Natural killer cell (primary cell): ENCODE measurements around the gene CLDN4. TPM values are rescaled to one million over a fixed set of nuclear protein-coding genes. Genes with fewer than 3 reads are reported as not detected.
A peak's percentile ranks its signal among the peaks of the same experiment; 100 is the strongest.

ENCODE experiments used
- ATAC-seq, 3 donors: fragments of 150-1000 bp in 2 of 3; fragments of 200-7000 bp in 1 of 3; cut with Tn5 transposase; 1 replicate in 1 of 3; 2 replicates in 2 of 3; pipeline ENCODE4 v1.10.0; 2021; ENCODE audit warnings: mild to moderate bottlenecking in 2 of 3, moderate library complexity in 2 of 3
- DNase-seq, 2 donors: peaks; one replicate each; pipeline versions ENCODE4 v3.0.0 to v3.0.0-alpha.2; 2013 to 2021; ENCODE audit warnings: mixed read lengths in 1 of 2
- H3K27ac ChIP-seq: one replicate; pipeline ENCODE4 v1.5.1; 2013; ENCODE audit warnings: mild to moderate bottlenecking, low read length
- H3K27me3 ChIP-seq: one replicate; pipeline ENCODE4 v1.6.1; 2013; ENCODE audit warnings: low read length; ENCODE audit not compliant: control insufficient read depth, insufficient read depth
- H3K36me3 ChIP-seq: one replicate; pipeline ENCODE4 v1.6.1; 2013; ENCODE audit warnings: low read length; ENCODE audit not compliant: control insufficient read depth, insufficient read depth
- H3K4me1 ChIP-seq: one replicate; pipeline ENCODE4 v1.6.1; 2013; ENCODE audit warnings: low read length; ENCODE audit not compliant: control insufficient read depth, insufficient read depth
- H3K4me3 ChIP-seq: one replicate; pipeline ENCODE4 v1.5.1; 2013; ENCODE audit warnings: low read length
- H3K9me3 ChIP-seq: one replicate; pipeline ENCODE4 v1.6.1; 2013; ENCODE audit warnings: low read length; ENCODE audit not compliant: control insufficient read depth, insufficient read depth
- H3K27ac Mint-ChIP-seq, 2 donors: one replicate each; pipeline ENCODE4 v1.8.0; 2022; ENCODE audit warnings: mild to moderate bottlenecking in 2 of 2, mixed read lengths in 2 of 2, moderate library complexity in 1 of 2
- H3K27me3 Mint-ChIP-seq, 2 donors: one replicate each; pipeline ENCODE4 v1.8.0; 2022; ENCODE audit warnings: low read depth in 2 of 2, mixed read lengths in 2 of 2
- H3K36me3 Mint-ChIP-seq: one replicate; pipeline ENCODE4 v1.8.0; 2022; ENCODE audit warnings: mixed read lengths
- H3K4me1 Mint-ChIP-seq, 2 donors: one replicate each; pipeline ENCODE4 v1.8.0; 2022; ENCODE audit warnings: mixed read lengths in 2 of 2
- H3K4me3 Mint-ChIP-seq: one replicate; pipeline ENCODE4 v1.8.0; 2022; ENCODE audit warnings: mild to moderate bottlenecking, moderate library complexity, mixed read lengths
- H3K9me3 Mint-ChIP-seq, 2 donors: one replicate each; pipeline ENCODE4 v1.8.0; 2022; ENCODE audit warnings: mixed read lengths in 2 of 2
- CTCF ChIP-seq: fragments of 200-600 bp; IDR thresholded peaks from one replicate; pipeline ENCODE4 v1.8.0; 2022; ENCODE audit warnings: antibody characterized with exemption
- WGBS: methylation state at CpG from one replicate; pipeline ENCODE4 v1.1.7; 2013; ENCODE audit warnings: missing lambda C conversion rate; ENCODE audit not compliant: insufficient coverage; 5-methylcytosine and 5-hydroxymethylcytosine counted together
- intact Hi-C: fragments of 100-400 bp; cut with micrococcal nuclease; formaldehyde crosslinking; loops from one replicate; pipeline ENCODE4 v1.14.2; 2022
- total RNA-seq, 4 donors: library from RNA; stranded (reverse); fragments of 120-200 nt in 1 of 4; gene quantifications; one replicate each; pipeline versions ENCODE4 v1.2.3 to v1.2.4, GENCODE V29; 2013 to 2022

Gene CLDN4
- total RNA-seq, 3 donors from 2014 or later (not counting 1 experiment from before 2014, with no cell fraction given) = 0.09 to 0.30 (median 0.20) TPM

GRCh38 chr7:73829921-73830680, 695 bp upstream of the CLDN4 start:
- H3K27me3 Mint-ChIP-seq = peaks cover 18 to 25% of the 10 kb centered on the region in 2 donors
- H3K36me3 ChIP-seq = no peaks in the 10 kb centered on the region
- H3K4me1 Mint-ChIP-seq = peaks cover 25 to 26% of the 10 kb centered on the region in 2 donors
- no peak overlapping the region for H3K4me3 Mint-ChIP-seq
- no peak for TF ChIP-seq CTCF
- H3K36me3 Mint-ChIP-seq = no peaks in the 10 kb centered on the region
- no peaks in the 10 kb centered on the region for H3K9me3 Mint-ChIP-seq
- no peak overlapping the region for H3K4me3 ChIP-seq
- no peak for DNase-seq
- 88% methylated on average over 13 of the region's 13 CpGs for WGBS
- H3K27me3 ChIP-seq = peaks cover 3% of the 10 kb centered on the region
- no peak overlapping the region for H3K27ac ChIP-seq
- intact Hi-C loops = no loop called here
- peak overlapping the region in 1 of 2 donors; percentile 67 for H3K27ac Mint-ChIP-seq
- H3K4me1 ChIP-seq = peaks cover 24% of the 10 kb centered on the region
- H3K9me3 ChIP-seq = no peaks in the 10 kb centered on the region
- ATAC-seq = no peak

GRCh38 chr7:73831584-73831833, 713 bp downstream of the CLDN4 start:
- ATAC-seq = no peak
- Mint-ChIP-seq H3K4me3 (no peak overlapping the region), H3K36me3 (no peaks in the 10 kb centered on the region), H3K27ac (no peak overlapping the region), H3K27me3 (peaks cover 17 to 24% of the 10 kb centered on the region in 2 donors), H3K4me1 (peaks cover 24 to 25% of the 10 kb centered on the region in 2 donors), H3K9me3 (no peaks in the 10 kb centered on the region)
- intact Hi-C loops = no loop called here
- TF ChIP-seq CTCF = no peak
- no peak overlapping the region for H3K4me3 ChIP-seq
- H3K27me3 ChIP-seq = peaks cover 3% of the 10 kb centered on the region
- DNase-seq = no peak
- H3K4me1 ChIP-seq = peaks cover 24% of the 10 kb centered on the region
- no peaks in the 10 kb centered on the region for H3K36me3 ChIP-seq
- H3K9me3 ChIP-seq = no peaks in the 10 kb centered on the region
- H3K27ac ChIP-seq = no peak overlapping the region
- WGBS = 95% methylated on average over 16 of the region's 16 CpGs

GRCh38 chr7:73831834-73832651, 1.2 kb downstream of the CLDN4 start:
- no peak for TF ChIP-seq CTCF
- 93% methylated on average over 15 of the region's 16 CpGs for WGBS
- Histone ChIP-seq H3K27me3 (peaks cover 3% of the 10 kb centered on the region), H3K9me3 (no peaks in the 10 kb centered on the region), H3K36me3 (no peaks in the 10 kb centered on the region), H3K27ac (no peak overlapping the region), H3K4me3 (no peak overlapping the region), H3K4me1 (peaks cover 22% of the 10 kb centered on the region)
- no peaks in the 10 kb centered on the region for H3K36me3 Mint-ChIP-seq
- no peak for DNase-seq
- intact Hi-C loops = no loop called here
- H3K9me3 Mint-ChIP-seq = no peaks in the 10 kb centered on the region
- no peak overlapping the region for H3K27ac Mint-ChIP-seq
- peaks cover 19 to 20% of the 10 kb centered on the region in 2 donors for H3K4me1 Mint-ChIP-seq
- peaks cover 12 to 18% of the 10 kb centered on the region in 2 donors for H3K27me3 Mint-ChIP-seq
- H3K4me3 Mint-ChIP-seq = no peak overlapping the region
- ATAC-seq = no peak
